Measurements from ENCODE around the gene SART1.

The SART1 gene

DNA sequence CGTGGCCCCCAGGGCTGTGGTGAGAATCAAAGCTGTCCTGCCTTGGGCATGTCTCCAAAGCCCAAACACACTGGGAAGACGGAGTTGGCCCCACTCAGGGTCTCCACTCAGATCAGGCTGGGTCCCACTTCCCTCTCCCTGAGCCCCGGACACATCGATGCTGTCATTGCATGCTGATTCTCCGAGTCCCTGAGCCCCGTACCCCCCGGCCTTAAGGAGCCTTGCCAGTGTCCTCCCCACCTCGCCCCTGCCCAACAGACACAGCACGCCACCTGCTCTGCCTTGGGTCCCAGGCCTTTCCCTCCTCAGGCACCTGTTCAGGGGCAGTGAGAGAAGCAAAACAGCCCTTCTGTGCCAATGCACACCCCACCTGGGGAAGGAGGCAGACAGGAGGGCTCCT lies 25.8 kb downstream of the SART1 start:
- no peak for DNase-seq (ENCODE audit: low read depth, low spot score)
- Histone ChIP-seq H3K27ac (no peak overlapping the region), H3K9ac (ENCODE audit: insufficient read length) (no peak overlapping the region), H3K9me3 (ENCODE audit: low read depth, low read length) (no peaks in the 10 kb centered on the region), H3K4me3 (no peak overlapping the region), H3K36me3 (ENCODE audit: insufficient read depth, low read length) (no peaks in the 10 kb centered on the region; the same call in 1 of the 2 replicates)
- no peak for TF ChIP-seq FOXP2 (optimal IDR thresholded peaks at IDR 0.05; ENCODE audit: control extremely low read depth, extremely low read length, insufficient read depth)
- no peak for TF ChIP-seq POLR2AphosphoS5 (IDR thresholded peaks at IDR 0.05; ENCODE audit: borderline replicate concordance, low read depth, low read length)
- TF ChIP-seq EZH2 (IDR thresholded peaks at IDR 0.05) = no peak

GRCh38 chr11:65988791-65989592 lies 27.5 kb downstream of the SART1 start:
- DNase-seq (ENCODE audit: low read depth, low spot score) = peak; percentile 91
- TF ChIP-seq FOXP2 (optimal IDR thresholded peaks at IDR 0.05; ENCODE audit: control extremely low read depth, extremely low read length, insufficient read depth) (no peak), POLR2AphosphoS5 (IDR thresholded peaks at IDR 0.05; ENCODE audit: borderline replicate concordance, low read depth, low read length) (no peak), EZH2 (IDR thresholded peaks at IDR 0.05) (no peak)
- H3K27ac ChIP-seq = no peak overlapping the region
- no peaks in the 10 kb centered on the region for H3K9me3 ChIP-seq (ENCODE audit: low read depth, low read length)
- H3K36me3 ChIP-seq (ENCODE audit: insufficient read depth, low read length) = no peaks in the 10 kb centered on the region; the same call in 1 of the 2 replicates
- H3K4me3 ChIP-seq = no peak overlapping the region
- no peak overlapping the region for H3K9ac ChIP-seq (ENCODE audit: insufficient read length)

GRCh38 chr11:65992056-65992455 lies 30.5 kb downstream of the SART1 start:
- Histone ChIP-seq H3K27ac (no peak overlapping the region; the same call in 1 of the 2 replicates), H3K9me3 (ENCODE audit: low read depth, low read length) (no peaks in the 10 kb centered on the region), H3K36me3 (ENCODE audit: insufficient read depth, low read length) (no peaks in the 10 kb centered on the region; the same call in 1 of the 2 replicates), H3K9ac (ENCODE audit: insufficient read length) (no peak overlapping the region), H3K4me3 (no peak overlapping the region)
- DNase-seq (ENCODE audit: low read depth, low spot score) = no peak
- TF ChIP-seq POLR2AphosphoS5 (IDR thresholded peaks at IDR 0.05; ENCODE audit: borderline replicate concordance, low read depth, low read length) = no peak
- TF ChIP-seq FOXP2 (optimal IDR thresholded peaks at IDR 0.05; ENCODE audit: control extremely low read depth, extremely low read length, insufficient read depth) = no peak
- no peak for TF ChIP-seq EZH2 (IDR thresholded peaks at IDR 0.05)

DNA sequence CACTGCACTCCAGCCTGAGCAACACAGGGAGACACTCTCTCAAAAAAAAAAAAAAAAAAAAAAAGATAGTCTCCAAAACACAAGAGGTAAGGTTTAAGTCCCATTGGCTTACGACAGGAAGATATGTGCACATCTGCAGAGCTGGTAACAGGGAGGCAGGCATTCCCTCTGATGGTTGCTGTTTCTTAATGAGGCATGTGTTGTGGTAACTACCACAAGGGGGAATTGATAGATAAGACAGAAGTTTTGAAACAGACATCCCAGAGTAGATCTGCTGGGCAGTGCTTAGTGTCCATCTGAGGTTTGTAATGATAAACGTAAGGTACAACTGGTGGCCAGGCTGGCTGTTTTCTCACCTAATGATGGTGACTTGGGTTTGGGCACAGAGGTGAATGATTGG lies 35.8 kb downstream of the SART1 start:
- H3K27ac ChIP-seq = no peak overlapping the region
- no peak for DNase-seq (ENCODE audit: low read depth, low spot score)
- H3K36me3 ChIP-seq (ENCODE audit: insufficient read depth, low read length) = peaks cover 34% of the 10 kb centered on the region
- no peak overlapping the region for H3K9ac ChIP-seq (ENCODE audit: insufficient read length)
- H3K4me3 ChIP-seq = no peak overlapping the region
- H3K9me3 ChIP-seq (ENCODE audit: low read depth, low read length) = no peaks in the 10 kb centered on the region
- TF ChIP-seq FOXP2 (optimal IDR thresholded peaks at IDR 0.05; ENCODE audit: control extremely low read depth, extremely low read length, insufficient read depth) (no peak), EZH2 (IDR thresholded peaks at IDR 0.05) (no peak), POLR2AphosphoS5 (IDR thresholded peaks at IDR 0.05; ENCODE audit: borderline replicate concordance, low read depth, low read length) (no peak)

DNA sequence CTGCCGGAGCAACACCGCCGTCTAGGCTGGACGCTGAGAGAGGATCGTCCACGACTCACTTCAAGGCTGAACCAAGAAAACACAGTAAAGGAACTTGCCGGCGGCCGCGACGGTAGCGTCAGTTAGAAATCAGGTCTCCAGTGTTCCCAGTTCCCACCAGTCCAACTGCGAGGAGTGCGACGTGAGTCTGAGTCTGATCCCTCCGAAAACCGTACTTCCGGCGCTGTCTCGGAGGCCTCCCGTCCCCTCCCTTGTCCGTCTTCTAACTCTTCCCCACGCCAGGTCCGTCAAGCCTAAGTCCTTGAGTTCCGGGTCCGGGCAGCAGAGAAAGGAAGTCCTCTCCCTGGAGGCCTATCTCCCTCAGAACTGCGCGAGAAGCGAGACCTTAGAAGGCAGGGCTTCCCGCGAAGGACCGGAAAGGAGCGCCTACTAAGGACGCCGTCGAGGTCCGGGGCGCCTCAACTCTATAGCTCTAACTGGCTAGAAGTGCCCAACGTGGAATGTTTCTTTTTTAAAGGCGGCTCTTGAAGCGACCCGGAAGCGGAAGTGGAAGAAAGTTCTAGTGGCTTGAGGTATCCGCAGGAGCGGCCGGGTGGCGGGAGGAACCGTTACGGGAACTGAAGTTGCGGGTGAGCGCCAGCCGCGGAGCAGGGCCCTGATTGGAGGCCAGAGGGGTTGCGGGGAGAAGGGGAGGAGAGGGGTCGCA lies 40.6 kb downstream of the SART1 start, which contains the start of the genes BANF1 and EIF1AD:
Gene BANF1, plus strand, starts transcription at position 562 of the 706 bp plus-strand sequence. CDS start 748 bp downstream, outside the sequence.
Gene EIF1AD, minus strand, starts transcription at position 216 of the 706 bp plus-strand sequence. CDS start 1,768 bp downstream, outside the sequence.
- TF ChIP-seq POLR2AphosphoS5 (IDR thresholded peaks at IDR 0.05; ENCODE audit: borderline replicate concordance, low read depth, low read length) (peak; percentile 94), FOXP2 (optimal IDR thresholded peaks at IDR 0.05; ENCODE audit: control extremely low read depth, extremely low read length, insufficient read depth) (peak; percentile 54), EZH2 (IDR thresholded peaks at IDR 0.05) (no peak)
- peaks cover 51% of the 10 kb centered on the region for H3K36me3 ChIP-seq (ENCODE audit: insufficient read depth, low read length)
- peak; percentile 95 for DNase-seq (ENCODE audit: low read depth, low spot score)
- H3K9ac ChIP-seq (ENCODE audit: insufficient read length) = peak within 1 kb of the TSS; percentile 93
- no peaks in the 10 kb centered on the region for H3K9me3 ChIP-seq (ENCODE audit: low read depth, low read length)
- H3K27ac ChIP-seq = peak within 1 kb of the TSS; percentile 99
- H3K4me3 ChIP-seq = peak within 1 kb of the TSS; percentile 89

DNA sequence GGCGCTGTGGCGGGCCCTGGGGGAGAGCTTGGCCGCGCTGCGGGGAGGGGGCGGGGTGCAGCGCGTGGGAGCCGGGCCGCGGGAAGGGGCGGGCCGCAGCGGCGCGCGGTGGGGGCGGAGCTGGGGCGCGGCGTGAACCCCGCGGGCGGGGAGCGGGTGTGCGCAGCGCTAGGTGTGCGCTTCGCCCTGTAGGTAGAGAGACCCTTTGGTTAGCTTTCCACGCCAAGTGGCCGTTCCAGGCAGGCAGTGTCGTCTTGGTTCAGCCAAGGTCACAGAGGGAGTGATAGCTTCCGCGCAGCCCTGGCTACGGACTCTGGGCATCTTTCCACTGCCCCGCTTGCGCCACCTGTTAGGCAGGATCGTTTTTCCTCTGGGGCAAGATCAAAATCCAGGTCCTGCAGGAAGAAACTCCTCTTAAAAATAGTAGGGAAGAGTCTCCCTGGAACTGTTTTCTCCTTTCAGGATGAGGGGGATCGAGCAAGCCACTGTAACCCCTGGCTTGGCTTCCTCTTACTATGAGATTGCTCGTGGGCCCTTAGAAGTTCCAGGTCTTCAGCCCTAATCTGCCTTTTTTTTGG lies 41.2 kb downstream of the SART1 start:
- H3K4me3 ChIP-seq = peak overlapping the region; percentile 89
- H3K27ac ChIP-seq = peak overlapping the region; percentile 99
- H3K9ac ChIP-seq (ENCODE audit: insufficient read length) = peak overlapping the region; percentile 93
- no peaks in the 10 kb centered on the region for H3K9me3 ChIP-seq (ENCODE audit: low read depth, low read length)
- peaks cover 45% of the 10 kb centered on the region for H3K36me3 ChIP-seq (ENCODE audit: insufficient read depth, low read length)
- DNase-seq (ENCODE audit: low read depth, low spot score) = no peak
- no peak for TF ChIP-seq FOXP2 (optimal IDR thresholded peaks at IDR 0.05; ENCODE audit: control extremely low read depth, extremely low read length, insufficient read depth)
- TF ChIP-seq POLR2AphosphoS5 (IDR thresholded peaks at IDR 0.05; ENCODE audit: borderline replicate concordance, low read depth, low read length) = no peak
- no peak for TF ChIP-seq EZH2 (IDR thresholded peaks at IDR 0.05)

GRCh38 chr11:66003291-66003690 lies 41.8 kb downstream of the SART1 start:
- no peak overlapping the region for H3K27ac ChIP-seq
- DNase-seq (ENCODE audit: low read depth, low spot score) = no peak

GRCh38 chr11:66004186-66004585 lies 42.7 kb downstream of the SART1 start:
- Histone ChIP-seq H3K9ac (ENCODE audit: insufficient read length) (no peak overlapping the region), H3K9me3 (ENCODE audit: low read depth, low read length) (no peaks in the 10 kb centered on the region), H3K27ac (no peak overlapping the region), H3K36me3 (ENCODE audit: insufficient read depth, low read length) (peaks cover 30% of the 10 kb centered on the region), H3K4me3 (no peak overlapping the region)
- TF ChIP-seq FOXP2 (optimal IDR thresholded peaks at IDR 0.05; ENCODE audit: control extremely low read depth, extremely low read length, insufficient read depth) (no peak), EZH2 (IDR thresholded peaks at IDR 0.05) (no peak), POLR2AphosphoS5 (IDR thresholded peaks at IDR 0.05; ENCODE audit: borderline replicate concordance, low read depth, low read length) (no peak)
- no peak for DNase-seq (ENCODE audit: low read depth, low spot score)

More at GRCh38 chr11:66003291-66003690, 41.8 kb downstream of the SART1 start:
- peak overlapping the region; percentile 93 for H3K9ac ChIP-seq (ENCODE audit: insufficient read length)
- TF ChIP-seq POLR2AphosphoS5 (IDR thresholded peaks at IDR 0.05; ENCODE audit: borderline replicate concordance, low read depth, low read length) (no peak), FOXP2 (optimal IDR thresholded peaks at IDR 0.05; ENCODE audit: control extremely low read depth, extremely low read length, insufficient read depth) (no peak), EZH2 (IDR thresholded peaks at IDR 0.05) (no peak)
- H3K9me3 ChIP-seq (ENCODE audit: low read depth, low read length) = no peaks in the 10 kb centered on the region
- H3K36me3 ChIP-seq (ENCODE audit: insufficient read depth, low read length) = peaks cover 39% of the 10 kb centered on the region
- peak overlapping the region; percentile 89 for H3K4me3 ChIP-seq

Measured in SK-N-MC (cell line).